PC-9 (cell line): ENCODE results near the gene NPTN.

Source experiments
- CTCF ChIP-seq: fragments of 200-600 bp; sonication (generic); conservative IDR thresholded peaks from 2 replicates; pipeline ENCODE4 v1.6.1; 2017; ENCODE audit warnings: mixed run types, antibody characterized with exemption, mild to moderate bottlenecking, moderate library complexity
- EZH2 ChIP-seq: fragments of 200-600 bp; sonication (generic); IDR thresholded peaks from 2 replicates; pipeline ENCODE4 v1.8.0; 2017; ENCODE audit warnings: antibody characterized with exemption, low read depth

DNA sequence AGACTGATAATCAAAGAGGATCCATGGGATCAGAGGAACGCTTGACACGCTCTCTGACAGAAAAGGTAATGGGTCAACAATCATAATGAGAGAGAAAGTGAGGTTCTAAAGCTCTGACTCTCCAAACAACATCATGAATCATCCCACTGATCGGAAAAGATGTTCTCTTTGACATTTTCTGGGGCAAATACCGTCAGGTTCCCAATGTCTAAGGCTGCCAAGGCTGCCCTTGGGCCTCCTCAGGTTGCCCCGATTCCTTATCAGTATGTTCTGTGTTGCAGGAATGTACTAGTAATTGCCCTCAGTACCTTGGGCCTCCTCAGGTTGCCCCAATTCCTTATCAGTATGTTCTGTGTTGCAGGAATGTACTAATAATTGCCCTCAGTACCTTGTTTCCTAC is 60.9 kb downstream of the NPTN start:
- TF ChIP-seq CTCF (no peak), EZH2 (no peak)
